ENCODE results near the gene ZSCAN31. TPM values are rescaled to one million over a fixed set of nuclear protein-coding genes. Genes with fewer than 3 reads are reported as not detected.

ZSCAN31 gene
- total and polyA plus RNA-seq, 9 of the 15 experiments (the other 6 are each of a cell fraction or from before 2014, with no cell fraction given), result 3.9 to 12.1 (median 7.0) TPM

- TF ChIP-seq, protein P1, sequence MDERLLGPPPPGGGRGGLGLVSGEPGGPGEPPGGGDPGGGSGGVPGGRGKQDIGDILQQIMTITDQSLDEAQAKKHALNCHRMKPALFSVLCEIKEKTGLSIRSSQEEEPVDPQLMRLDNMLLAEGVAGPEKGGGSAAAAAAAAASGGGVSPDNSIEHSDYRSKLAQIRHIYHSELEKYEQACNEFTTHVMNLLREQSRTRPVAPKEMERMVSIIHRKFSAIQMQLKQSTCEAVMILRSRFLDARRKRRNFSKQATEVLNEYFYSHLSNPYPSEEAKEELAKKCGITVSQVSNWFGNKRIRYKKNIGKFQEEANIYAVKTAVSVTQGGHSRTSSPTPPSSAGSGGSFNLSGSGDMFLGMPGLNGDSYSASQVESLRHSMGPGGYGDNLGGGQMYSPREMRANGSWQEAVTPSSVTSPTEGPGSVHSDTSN (CRISPR knock-in tag; IDR thresholded peaks at IDR 0.05; ENCODE audit: low read depth), result no peak
- TF ChIP-seq, protein P1 (tag; conservative IDR thresholded peaks at IDR 0.05; ENCODE audit: low read depth), result 0 out of 2 replicates have a peak, but pooled peaks have one; percentile 10
- peak; percentile 76 for TF ChIP-seq CBFA2T2 (conservative IDR thresholded peaks at IDR 0.05)
- peak; percentile 60; the same call in 1 of the 2 replicates for TF ChIP-seq SMARCA4 (IDR thresholded peaks at IDR 0.05)
- peak; percentile 78 for TF ChIP-seq FOSL1 (tag; conservative IDR thresholded peaks at IDR 0.05)
- 0 out of 2 replicates have a peak, but pooled peaks have one; percentile 42 for TF ChIP-seq MBD2 (IDR thresholded peaks at IDR 0.05; ENCODE audit: borderline replicate concordance, low read depth)
- no peak for TF ChIP-seq ZNF444 (CRISPR knock-in tag; IDR thresholded peaks at IDR 0.05)
- TF ChIP-seq LCOR (CRISPR knock-in tag; IDR thresholded peaks at IDR 0.05), result peak; percentile 79; the same call in 1 of the 2 replicates
- peak; percentile 54; the same call in 1 of the 2 replicates for TF ChIP-seq BHLHE40 (IDR thresholded peaks at IDR 0.05; ENCODE audit: low read length)
- no peak for TF ChIP-seq ERF (CRISPR knock-in tag; IDR thresholded peaks at IDR 0.05)
- 0 out of 2 replicates have a peak, but pooled peaks have one; percentile 11 for TF ChIP-seq ZBTB9 (CRISPR knock-in tag; IDR thresholded peaks at IDR 0.05)
- TF ChIP-seq TCFL5 (CRISPR knock-in tag; conservative IDR thresholded peaks at IDR 0.05), result no peak
- TF ChIP-seq ZNF76 (CRISPR knock-in tag; IDR thresholded peaks at IDR 0.05; ENCODE audit: borderline replicate concordance), result no peak
- TF ChIP-seq CBX1 (IDR thresholded peaks at IDR 0.05; ENCODE audit: low read depth), result no peak
Measured at GRCh38 chr6:28343898-28344677, 8.1 kb upstream of the ZSCAN31 start (continued).

Data from K562 (cell line).